Measurements from ENCODE around the gene RASGRF1. TPM values are rescaled to one million over a fixed set of nuclear protein-coding genes. Genes with fewer than 3 reads are reported as not detected.
"Not testable (repeated sequence)": the region's sequence is repeated elsewhere in the genome, so short reads cannot be mapped to it uniquely, and the experiment has no call there.

RASGRF1 gene
- total and polyA plus RNA-seq, 2 donors (not counting 1 experiment from before 2014, with no cell fraction given), result 1.0 to 9.4 TPM

DNA sequence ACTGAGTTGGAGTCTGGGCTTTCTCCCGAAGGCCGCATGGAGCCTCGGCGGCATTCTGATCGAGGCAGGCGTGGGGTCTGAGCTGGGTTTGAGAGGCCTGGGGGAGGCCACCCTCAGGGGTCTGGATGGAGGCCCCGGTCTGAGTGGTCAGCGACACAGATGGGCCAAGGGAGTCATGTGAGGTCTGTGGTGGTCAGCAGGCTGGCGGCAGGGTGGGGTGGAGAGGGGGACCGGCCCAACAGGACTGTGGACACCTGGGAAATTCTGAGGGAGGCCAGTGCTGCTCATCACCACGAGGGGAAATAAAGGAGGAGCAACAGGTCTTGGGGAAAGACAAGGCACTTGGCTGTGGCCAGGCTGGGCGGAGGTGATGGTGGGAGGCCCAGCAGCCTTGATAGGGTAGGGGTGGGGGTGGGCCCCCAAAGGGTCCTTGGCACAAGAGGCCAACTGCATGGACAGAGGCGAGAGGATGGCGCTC lies 161.9 kb downstream of the RASGRF1 start:
- Histone ChIP-seq H3K4me1 (ENCODE audit: control insufficient read depth in 2 of 2, insufficient read depth in 2 of 2, low read length in 2 of 2) (no peaks in the 10 kb centered on the region), H3K9ac (ENCODE audit: low read length) (no peak overlapping the region), H4K20me1 (ENCODE audit: control insufficient read depth, insufficient read depth, low read length, poor library complexity, severe bottlenecking) (peaks cover 16% of the 10 kb centered on the region), H3K36me3 (replicated peaks in 1 of 2; ENCODE audit: control extremely low read depth in 1 of 2, control insufficient read depth in 1 of 2, extremely low read depth in 1 of 2, insufficient read depth in 2 of 2, low read length in 1 of 2) (peaks cover 3 to 84% of the 10 kb centered on the region in 2 experiments), H3K27me3 (replicated peaks in 1 of 4; ENCODE audit: control extremely low read depth in 1 of 4, control insufficient read depth in 3 of 4, insufficient read depth in 4 of 4, low read length in 3 of 4) (no peaks in the 10 kb centered on the region), H3K79me2 (ENCODE audit: control insufficient read depth, insufficient read depth, low read length) (peaks cover 15% of the 10 kb centered on the region), H2AFZ (ENCODE audit: insufficient read depth, low read depth, low read length, poor library complexity, severe bottlenecking) (no peak overlapping the region), H3K9me3 (ENCODE audit: control extremely low read depth in 1 of 3, control insufficient read depth in 2 of 3, insufficient read depth in 1 of 3, low read length in 2 of 3) (no peaks in the 10 kb centered on the region), H3K4me2 (replicated peaks; ENCODE audit: low read depth, low read length, poor library complexity, severe bottlenecking) (no peak overlapping the region), H3K4me3 (ENCODE audit: control extremely low read depth in 1 of 5, extremely low read depth in 1 of 5, insufficient read depth in 1 of 5, low read depth in 2 of 5, low read length in 4 of 5) (no peak overlapping the region), H3K27ac (ENCODE audit: low read length in 2 of 2) (no peak overlapping the region)
- no peak overlapping the region for H3K4me3 Mint-ChIP-seq
- ChIA-PET CTCF (no interaction called here), POLR2A (no interaction called here)
- WGBS (ENCODE audit: insufficient coverage), result 98% methylated on average over 14 of the region's 14 CpGs
- H3K4me1 Mint-ChIP-seq, result peaks cover 6% of the 10 kb centered on the region
- H3K27me3 Mint-ChIP-seq, result no peaks in the 10 kb centered on the region
- intact Hi-C loops (cut with micrococcal nuclease), result loop anchor here (5.0 kb wide), 1 partner anchor 99 kb away; no protein-coding TSS in a partner anchor
- ATAC-seq (ENCODE audit: low read depth) (no peak), DNase-seq (no peak)
- TF ChIP-seq EZH2 (IDR thresholded peaks at IDR 0.05; ENCODE audit: borderline replicate concordance, insufficient read depth, low read depth, low read length, poor library complexity, severe bottlenecking), result no peak
- TF ChIP-seq, protein P1, sequence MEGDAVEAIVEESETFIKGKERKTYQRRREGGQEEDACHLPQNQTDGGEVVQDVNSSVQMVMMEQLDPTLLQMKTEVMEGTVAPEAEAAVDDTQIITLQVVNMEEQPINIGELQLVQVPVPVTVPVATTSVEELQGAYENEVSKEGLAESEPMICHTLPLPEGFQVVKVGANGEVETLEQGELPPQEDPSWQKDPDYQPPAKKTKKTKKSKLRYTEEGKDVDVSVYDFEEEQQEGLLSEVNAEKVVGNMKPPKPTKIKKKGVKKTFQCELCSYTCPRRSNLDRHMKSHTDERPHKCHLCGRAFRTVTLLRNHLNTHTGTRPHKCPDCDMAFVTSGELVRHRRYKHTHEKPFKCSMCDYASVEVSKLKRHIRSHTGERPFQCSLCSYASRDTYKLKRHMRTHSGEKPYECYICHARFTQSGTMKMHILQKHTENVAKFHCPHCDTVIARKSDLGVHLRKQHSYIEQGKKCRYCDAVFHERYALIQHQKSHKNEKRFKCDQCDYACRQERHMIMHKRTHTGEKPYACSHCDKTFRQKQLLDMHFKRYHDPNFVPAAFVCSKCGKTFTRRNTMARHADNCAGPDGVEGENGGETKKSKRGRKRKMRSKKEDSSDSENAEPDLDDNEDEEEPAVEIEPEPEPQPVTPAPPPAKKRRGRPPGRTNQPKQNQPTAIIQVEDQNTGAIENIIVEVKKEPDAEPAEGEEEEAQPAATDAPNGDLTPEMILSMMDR (IDR thresholded peaks at IDR 0.05), result no peak
- H3K9me3 Mint-ChIP-seq (ENCODE audit: insufficient read depth), result no peaks in the 10 kb centered on the region
- peak overlapping the region; percentile 53 for H3K27ac Mint-ChIP-seq

DNA sequence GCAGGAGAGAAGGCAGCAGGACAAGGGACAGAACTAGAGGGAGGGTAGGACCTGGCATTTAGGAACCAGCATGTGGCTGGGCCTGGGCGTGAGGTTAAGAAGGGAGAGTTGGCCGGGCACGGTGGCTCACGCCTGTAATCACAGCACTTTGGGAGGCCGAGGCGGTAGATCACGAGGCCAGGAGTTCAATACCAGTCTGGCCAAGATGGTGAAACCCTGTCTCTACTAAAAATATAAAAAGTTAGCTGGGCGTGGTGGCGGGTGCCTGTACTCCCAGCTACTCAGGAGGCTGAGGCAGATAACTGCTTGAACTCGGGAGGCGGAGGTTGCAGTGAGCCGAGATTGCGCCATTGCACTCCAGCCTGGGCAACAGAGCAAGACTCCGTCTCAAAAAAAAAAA lies 162.4 kb downstream of the RASGRF1 start:
- H3K9me3 ChIP-seq (ENCODE audit: control extremely low read depth in 1 of 3, control insufficient read depth in 2 of 3, insufficient read depth in 1 of 3, low read length in 2 of 3); POLR2A ChIA-PET; H2AFZ ChIP-seq (ENCODE audit: insufficient read depth, low read depth, low read length, poor library complexity, severe bottlenecking); CTCF ChIA-PET; H3K27me3 Mint-ChIP-seq; ATAC-seq (ENCODE audit: low read depth); H3K27ac ChIP-seq (ENCODE audit: low read length in 2 of 2); H3K9ac ChIP-seq (ENCODE audit: low read length); H3K4me1 ChIP-seq (ENCODE audit: control insufficient read depth in 2 of 2, insufficient read depth in 2 of 2, low read length in 2 of 2); H3K27me3 ChIP-seq (replicated peaks in 1 of 4; ENCODE audit: control extremely low read depth in 1 of 4, control insufficient read depth in 3 of 4, insufficient read depth in 4 of 4, low read length in 3 of 4); DNase-seq; H3K4me2 ChIP-seq (replicated peaks; ENCODE audit: low read depth, low read length, poor library complexity, severe bottlenecking); H3K4me1 Mint-ChIP-seq; H3K4me3 Mint-ChIP-seq; H3K9me3 Mint-ChIP-seq (ENCODE audit: insufficient read depth); H3K4me3 ChIP-seq (ENCODE audit: control extremely low read depth in 1 of 5, extremely low read depth in 1 of 5, insufficient read depth in 1 of 5, low read depth in 2 of 5, low read length in 4 of 5): not testable (repeated sequence)
- intact Hi-C loops (cut with micrococcal nuclease), result loop anchor here (5.0 kb wide), 1 partner anchor 99 kb away; no protein-coding TSS in a partner anchor
- H3K36me3 ChIP-seq (replicated peaks in 1 of 2; ENCODE audit: control extremely low read depth in 1 of 2, control insufficient read depth in 1 of 2, extremely low read depth in 1 of 2, insufficient read depth in 2 of 2, low read length in 1 of 2), result peaks cover 3 to 84% of the 10 kb centered on the region in 2 experiments
- peak overlapping the region; percentile 21 for H3K27ac Mint-ChIP-seq
- peaks cover 16% of the 10 kb centered on the region for H4K20me1 ChIP-seq (ENCODE audit: control insufficient read depth, insufficient read depth, low read length, poor library complexity, severe bottlenecking)
- WGBS (ENCODE audit: insufficient coverage), result 96% methylated on average over 11 of the region's 14 CpGs
- peaks cover 15% of the 10 kb centered on the region for H3K79me2 ChIP-seq (ENCODE audit: control insufficient read depth, insufficient read depth, low read length)

Measured in B cell (primary cell).